Erythroblast (primary cell): Measurements from ENCODE around the gene KRT31.

Experiments
- GATA1 ChIP-seq: IDR thresholded peaks from 2 replicates; pipeline ENCODE4 v1.6.1; 2011; ENCODE audit warnings: low read depth, mild to moderate bottlenecking, control low read depth, low read length, moderate library complexity
- POLR2A ChIP-seq: IDR thresholded peaks from 2 replicates; pipeline ENCODE4 v1.6.1; 2011; ENCODE audit warnings: mild to moderate bottlenecking, low read length

GRCh38 chr17:41396340-41396739 lies 1.1 kb downstream of the KRT31 start:
- no peak for TF ChIP-seq POLR2A
- TF ChIP-seq GATA1 = no peak
